Adrenal gland (tissue), 12 donors: Measurements from ENCODE around the gene DHX32. TPM values are rescaled to one million over a fixed set of nuclear protein-coding genes. Genes with fewer than 3 reads are reported as not detected.
"Not testable (repeated sequence)": the region's sequence is repeated elsewhere in the genome, so short reads cannot be mapped to it uniquely, and the experiment has no call there.

Experiments
- DNase-seq, 7 donors: peaks; one replicate each; pipeline ENCODE4 v3.0.0-alpha.2; 2019 to 2020
- H3K27ac ChIP-seq, 5 donors: fragments of 200-600 bp; sonication (generic) in 4 of 5; 1 replicate in 3 of 5; 2 replicates in 2 of 5; pipeline versions ENCODE4 v1.5.1 to v1.8.0; 2016 to 2020; ENCODE audit warnings: mild to moderate bottlenecking in 1 of 5
- H3K27me3 ChIP-seq: fragments of 200-600 bp; 2 replicates; pipeline ENCODE4 v1.8.0; 2021
- H3K36me3 ChIP-seq, 2 donors: fragments of 200-600 bp; replicated peaks in 1 of 2; 1 replicate in 1 of 2; 2 replicates in 1 of 2; pipeline versions ENCODE4 v1.5.1 to v1.8.0; 2018 to 2022
- H3K4me1 ChIP-seq, 2 donors: fragments of 200-600 bp; replicated peaks in 1 of 2; 1 replicate in 1 of 2; 2 replicates in 1 of 2; pipeline versions ENCODE4 v1.5.1 to v1.8.0; 2018 to 2021
- H3K4me3 ChIP-seq, 4 donors: fragments of 200-600 bp; sonication (generic) in 3 of 4; one replicate each; pipeline ENCODE4 v1.5.1; 2016 to 2018
- H3K9me3 ChIP-seq, 3 donors: fragments of 200-600 bp; sonication (generic) in 1 of 3; replicated peaks in 1 of 3; 1 replicate in 2 of 3; 2 replicates in 1 of 3; pipeline versions ENCODE4 v1.5.1 to v1.8.0; 2016 to 2021
- POLR2A ChIP-seq, 2 donors: fragments of 450-650 bp; IDR thresholded peaks; one replicate each; pipeline ENCODE4 v1.6.1; 2017; ENCODE audit warnings: antibody characterized with exemption in 2 of 2, mild to moderate bottlenecking in 2 of 2, moderate library complexity in 1 of 2
- WGBS, 4 donors: extraction: QIAGEN DNeasy Blood & Tissue Kit in 2 of 4; methylation state at CpG; one replicate each; pipeline versions ENCODE4 v1.1.5 to v1.1.7; 2013 to 2017; 5-methylcytosine and 5-hydroxymethylcytosine counted together
- intact Hi-C, 2 donors: fragments of 100-400 bp; cut with DNase I; formaldehyde crosslinking; loops; one replicate each; pipeline versions ENCODE4 v1.14.1 to v1.15.0; 2022 to 2023
- polyA plus RNA-seq, 3 donors: library from polyadenylated mRNA; stranded (reverse); fragments of 200-250 nt in 2 of 3; fragments of 350-450 nt in 1 of 3; fragmentation: Illumina TruSeq in 1 of 3; extraction: RNeasy Lipid Tissue Mini Kit (QIAGEN cat#74804) in 1 of 3; gene quantifications; one replicate each; pipeline ENCODE4 v1.2.3, GENCODE V29; 2013 to 2014
- total RNA-seq, 9 donors: library from RNA; depleted of rRNA in 4 of 9; stranded (reverse); fragments of >200 nt in 4 of 9; fragments of 120-200 nt in 1 of 9; fragmentation: NEBNext Ultra II Directional in 1 of 9; extraction: Animal tissue kit (Norgen Biotek cat#: 25700) in 1 of 9; gene quantifications; one replicate each; pipeline versions ENCODE4 v1.1.0 to v1.2.4, GENCODE V29; 2013 to 2023
- TF ChIP-seq, protein P1 (sequence below), 6 experiments: fragments of 450-650 bp in 4 of 6; fragments of 200-600 bp in 2 of 6; sonication (generic) in 1 of 6; IDR thresholded peaks; 1 replicate in 5 of 6; 2 replicates in 1 of 6; pipeline versions ENCODE4 v1.5.1 to v1.8.0; 2016 to 2021; ENCODE audit warnings: antibody characterized with exemption in 6 of 6, mild to moderate bottlenecking in 2 of 6, moderate library complexity in 1 of 6
- donor health status: healthy with polysubstance abuse.
- donor health status: Bipolar disorder and iron deficiency.
- donor health status: DM: yes; HTN: yes; CAD: no.
- donor health status: DM: no; HTN: no; CAD: no.
- donor health status: DM: no; HTN: no; CAD: no.
- donor health status: DM: yes; HTN: yes; CAD: no.

DHX32 gene
- total and polyA plus RNA-seq, 12 donors, result 22.0 to 100 (median 39.2) TPM

DNA sequence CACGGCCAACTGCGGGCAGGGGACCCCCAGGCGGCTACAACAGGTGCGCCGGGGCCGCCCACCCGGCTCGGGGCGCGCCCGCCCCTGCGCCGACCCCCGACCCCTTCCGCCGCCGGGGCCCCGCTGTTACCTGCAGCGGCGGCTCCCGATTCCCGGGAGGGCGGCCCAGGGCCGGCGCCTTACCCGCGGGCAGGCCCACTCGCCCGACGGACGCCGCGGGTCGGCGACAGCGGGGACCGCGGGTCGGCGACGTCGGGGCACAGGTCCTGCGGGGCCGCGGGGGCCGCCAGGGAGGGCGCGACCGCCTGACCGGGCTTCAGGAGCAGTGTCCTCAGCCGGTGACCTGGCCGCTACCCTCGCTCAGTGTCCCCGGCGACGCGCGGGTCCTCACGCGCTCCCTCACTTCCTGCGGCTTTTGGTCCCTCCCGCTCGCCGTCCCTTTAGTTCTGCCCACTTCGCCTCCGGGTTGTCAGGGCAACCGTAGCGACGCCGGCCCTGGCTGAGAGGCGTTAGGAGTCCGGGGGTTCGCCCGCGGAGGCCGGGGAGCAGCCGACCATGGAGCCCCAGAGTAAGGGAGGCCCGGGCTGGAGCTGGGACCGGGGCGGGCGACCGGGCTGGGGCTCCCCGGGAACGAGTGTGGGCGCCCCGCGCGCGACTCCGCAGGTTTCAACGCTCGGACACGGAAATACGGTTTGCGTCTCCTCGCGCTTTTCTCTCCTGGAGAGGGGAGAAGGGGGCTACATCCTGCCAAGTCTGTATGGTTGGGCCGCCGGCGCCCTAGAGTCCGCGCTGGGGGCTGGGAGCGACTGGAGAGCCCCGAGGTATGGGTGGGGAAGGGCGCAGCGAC is 15.2 kb upstream of the DHX32 start, which contains the start of gene FANK1:
FANK1 (plus strand) TSS at position 477 of the 847 bp plus-strand sequence; CDS start at position 556, 79 bp downstream.
- H3K9me3 ChIP-seq, intact Hi-C loops, H3K27me3 ChIP-seq, H3K36me3 ChIP-seq: not testable (repeated sequence)
- peak in 1 of 2 donors; percentile 74 for TF ChIP-seq POLR2A (IDR thresholded peaks at IDR 0.05)
- Histone ChIP-seq H3K27ac (peak within 1 kb of the TSS; percentile 26 to 96 (median 89)), H3K4me3 (peak within 1 kb of the TSS; percentile 5 to 84 (median 70)), H3K4me1 (peaks cover 0 to 14% of the 10 kb centered on the region in 2 donors)
- 21 to 47% (median 32%) methylated on average over 64 to 106 of the region's 106 CpGs for WGBS, 4 donors
- DNase-seq, result peak; percentile 88 to 96 (median 94)

DNA sequence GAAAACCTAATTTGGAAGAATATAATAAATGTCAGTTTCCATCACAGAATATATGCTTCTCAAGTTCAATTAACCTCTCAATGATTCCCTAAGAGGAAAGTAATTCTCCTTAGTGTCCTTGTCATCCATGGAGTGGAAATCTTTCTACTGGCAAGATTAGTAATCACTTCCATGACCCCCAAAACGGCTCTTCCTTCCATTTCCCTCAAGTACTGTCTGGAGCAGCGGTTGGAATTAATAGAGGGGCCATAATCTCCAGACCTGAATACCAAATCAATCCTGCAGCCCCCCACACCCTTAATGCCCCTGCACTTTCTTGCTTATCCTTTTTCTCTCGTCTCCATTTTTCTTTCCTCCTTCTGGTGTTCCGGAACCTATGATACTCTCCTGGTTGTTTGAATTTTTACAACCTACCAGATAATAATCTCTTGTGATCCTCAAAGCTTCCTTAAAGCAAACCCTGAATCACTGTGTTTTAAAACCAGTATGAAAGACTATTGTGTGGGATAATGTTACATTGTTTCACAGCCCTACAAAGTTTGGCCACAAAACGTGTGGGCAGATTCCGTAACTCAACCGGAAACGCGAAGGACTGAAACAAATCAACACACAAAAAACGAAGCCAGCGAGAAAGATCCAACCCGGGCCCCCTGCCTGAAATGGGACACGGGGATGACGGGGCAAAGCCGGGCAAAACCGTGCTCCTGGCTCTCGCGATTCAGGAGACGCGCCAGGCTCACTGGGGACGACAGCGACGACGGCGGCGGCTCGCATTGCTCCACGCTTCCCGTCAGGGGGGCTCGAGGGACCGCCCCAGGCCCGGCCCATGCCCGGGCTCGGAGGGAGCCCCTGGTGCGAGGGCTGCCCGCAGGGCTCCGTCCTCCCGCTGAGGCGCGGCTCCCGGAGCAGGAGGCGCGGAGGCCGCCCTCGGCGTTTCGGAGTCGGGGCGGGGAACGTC is 14.3 kb upstream of the DHX32 start:
- H3K27me3 ChIP-seq, intact Hi-C loops, H3K36me3 ChIP-seq, H3K9me3 ChIP-seq: not testable (repeated sequence)
- Histone ChIP-seq H3K4me1 (peaks cover 0 to 14% of the 10 kb centered on the region in 2 donors), H3K27ac (peak overlapping the region; percentile 1 to 96 (median 89)), H3K4me3 (peak overlapping the region; percentile 5 to 84 (median 70))
- peak in 1 of 2 donors; percentile 48 for TF ChIP-seq POLR2A (IDR thresholded peaks at IDR 0.05)
- DNase-seq, result peak; percentile 68 to 82 (median 73)
- 25 to 29% (median 28%) methylated on average over 25 to 50 of the region's 50 CpGs for WGBS, 4 donors

DNA sequence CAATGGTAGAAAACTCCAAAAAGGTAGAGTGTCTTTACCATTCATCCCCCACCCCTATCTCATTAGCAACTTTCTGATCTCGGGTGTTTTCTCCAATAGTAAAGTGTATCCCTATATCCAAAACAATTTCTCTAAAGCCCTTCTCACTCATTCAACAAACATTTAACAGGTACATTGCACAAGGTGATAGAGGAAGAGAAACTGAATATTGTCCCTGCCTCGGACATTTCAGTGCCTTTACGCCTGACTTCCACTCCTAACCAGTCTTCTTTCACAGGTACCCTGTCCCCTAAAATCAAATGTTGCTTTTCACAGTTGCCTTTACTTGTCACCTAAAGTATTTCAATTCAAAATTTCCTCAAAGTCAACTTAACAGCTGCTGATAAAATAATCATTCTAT is 13.1 kb upstream of the DHX32 start:
- DNase-seq, intact Hi-C loops, H3K36me3 ChIP-seq, H3K4me3 ChIP-seq, H3K27ac ChIP-seq, H3K9me3 ChIP-seq, H3K27me3 ChIP-seq: not testable (repeated sequence)
- 82 to 88% (median 85%) methylated on average over 3 of the region's 3 CpGs for WGBS, 4 donors
- peaks cover 0 to 14% of the 10 kb centered on the region in 2 donors for H3K4me1 ChIP-seq

DNA sequence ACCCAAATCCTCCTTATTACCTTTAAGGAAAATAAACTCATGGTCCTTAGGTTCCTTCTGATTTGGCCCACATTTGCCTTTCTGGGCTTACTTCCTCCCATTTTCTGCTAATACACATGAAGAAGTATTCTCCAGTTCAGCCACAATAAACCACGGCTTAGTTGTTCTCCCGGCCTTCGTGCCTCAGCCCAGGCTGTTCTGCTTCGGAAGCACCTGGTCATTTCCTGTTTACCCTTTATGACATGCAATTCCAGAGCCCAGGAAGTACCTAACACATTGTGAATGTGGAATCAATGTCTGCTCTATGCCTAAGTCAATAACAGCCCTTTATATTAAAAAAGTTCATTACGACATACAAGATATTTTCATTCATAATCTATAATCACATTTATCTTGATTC is 11.3 kb upstream of the DHX32 start:
- H3K27me3 ChIP-seq, H3K4me3 ChIP-seq, intact Hi-C loops, H3K36me3 ChIP-seq, DNase-seq, H3K27ac ChIP-seq, H3K9me3 ChIP-seq: not testable (repeated sequence)
- peaks cover 0 to 13% of the 10 kb centered on the region in 2 donors for H3K4me1 ChIP-seq
- WGBS, 4 donors, result 81 to 86% (median 83%) methylated on average over 5 of the region's 5 CpGs

DNA sequence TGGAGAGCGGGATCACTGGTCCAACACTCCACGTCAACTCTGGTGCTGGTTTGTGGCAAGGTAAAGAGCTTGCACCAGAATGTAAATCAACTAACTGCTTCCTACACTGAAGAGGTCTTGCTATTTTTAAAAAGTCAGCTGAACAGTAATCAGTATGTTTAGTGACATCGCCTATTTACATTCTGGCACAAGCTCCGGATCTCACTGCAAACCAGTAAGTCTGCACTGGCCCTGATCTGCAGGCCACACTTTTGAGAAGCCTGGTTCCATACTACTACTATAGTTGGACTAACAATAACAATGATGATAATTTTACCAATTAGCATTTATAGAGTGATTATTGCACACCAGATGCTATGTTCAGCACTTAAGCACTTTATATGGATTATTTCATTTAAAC is 8.3 kb upstream of the DHX32 start:
- H3K27ac ChIP-seq, H3K4me1 ChIP-seq, H3K4me3 ChIP-seq, intact Hi-C loops, DNase-seq, H3K36me3 ChIP-seq, H3K27me3 ChIP-seq, H3K9me3 ChIP-seq: not testable (repeated sequence)
- 89 to 91% (median 91%) methylated on average over 3 to 4 of the region's 4 CpGs for WGBS, 4 donors

DNA sequence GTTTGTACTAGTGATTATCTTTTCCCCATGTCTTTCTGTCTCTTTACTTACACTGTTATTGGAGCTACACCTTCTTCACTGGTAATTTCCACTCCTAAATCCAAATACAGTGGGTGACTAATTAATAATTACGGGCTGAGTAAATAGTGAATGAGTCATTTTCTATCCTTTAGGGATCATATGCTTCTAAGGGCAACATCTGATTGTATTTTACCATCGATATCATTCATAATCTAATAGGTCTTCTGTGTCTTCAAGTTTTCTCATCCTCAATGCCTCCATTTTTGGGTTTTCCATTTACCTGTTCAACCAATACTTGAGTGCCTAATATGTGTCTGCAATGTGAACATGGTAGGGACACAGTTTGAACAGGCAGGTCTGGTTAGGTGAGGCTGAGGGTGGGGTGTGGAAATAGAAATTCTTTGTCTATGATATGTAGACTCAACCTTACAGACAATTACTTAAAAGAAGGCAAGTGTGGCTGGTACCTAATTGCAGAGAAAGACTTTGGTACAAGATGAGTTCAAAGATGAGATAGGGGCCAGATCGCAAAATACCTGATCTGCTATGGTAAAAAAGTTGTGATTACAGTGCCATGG is 5.9 kb upstream of the DHX32 start:
- 77 to 88% (median 81%) methylated on average over 3 of the region's 3 CpGs for WGBS, 4 donors
- Histone ChIP-seq H3K36me3 (no peaks in the 10 kb centered on the region), H3K4me1 (no peaks in the 10 kb centered on the region), H3K9me3 (no peaks in the 10 kb centered on the region), H3K27me3 (no peaks in the 10 kb centered on the region), H3K4me3 (no peak overlapping the region), H3K27ac (no peak overlapping the region)
- intact Hi-C loops, result no loop called here
- DNase-seq, result no peak
- TF ChIP-seq, protein P1, sequence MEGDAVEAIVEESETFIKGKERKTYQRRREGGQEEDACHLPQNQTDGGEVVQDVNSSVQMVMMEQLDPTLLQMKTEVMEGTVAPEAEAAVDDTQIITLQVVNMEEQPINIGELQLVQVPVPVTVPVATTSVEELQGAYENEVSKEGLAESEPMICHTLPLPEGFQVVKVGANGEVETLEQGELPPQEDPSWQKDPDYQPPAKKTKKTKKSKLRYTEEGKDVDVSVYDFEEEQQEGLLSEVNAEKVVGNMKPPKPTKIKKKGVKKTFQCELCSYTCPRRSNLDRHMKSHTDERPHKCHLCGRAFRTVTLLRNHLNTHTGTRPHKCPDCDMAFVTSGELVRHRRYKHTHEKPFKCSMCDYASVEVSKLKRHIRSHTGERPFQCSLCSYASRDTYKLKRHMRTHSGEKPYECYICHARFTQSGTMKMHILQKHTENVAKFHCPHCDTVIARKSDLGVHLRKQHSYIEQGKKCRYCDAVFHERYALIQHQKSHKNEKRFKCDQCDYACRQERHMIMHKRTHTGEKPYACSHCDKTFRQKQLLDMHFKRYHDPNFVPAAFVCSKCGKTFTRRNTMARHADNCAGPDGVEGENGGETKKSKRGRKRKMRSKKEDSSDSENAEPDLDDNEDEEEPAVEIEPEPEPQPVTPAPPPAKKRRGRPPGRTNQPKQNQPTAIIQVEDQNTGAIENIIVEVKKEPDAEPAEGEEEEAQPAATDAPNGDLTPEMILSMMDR (IDR thresholded peaks at IDR 0.05), result no peak
- no peak for TF ChIP-seq POLR2A (IDR thresholded peaks at IDR 0.05)
